ENCODE measurements around the gene MEIS3.

Gene MEIS3

DNA sequence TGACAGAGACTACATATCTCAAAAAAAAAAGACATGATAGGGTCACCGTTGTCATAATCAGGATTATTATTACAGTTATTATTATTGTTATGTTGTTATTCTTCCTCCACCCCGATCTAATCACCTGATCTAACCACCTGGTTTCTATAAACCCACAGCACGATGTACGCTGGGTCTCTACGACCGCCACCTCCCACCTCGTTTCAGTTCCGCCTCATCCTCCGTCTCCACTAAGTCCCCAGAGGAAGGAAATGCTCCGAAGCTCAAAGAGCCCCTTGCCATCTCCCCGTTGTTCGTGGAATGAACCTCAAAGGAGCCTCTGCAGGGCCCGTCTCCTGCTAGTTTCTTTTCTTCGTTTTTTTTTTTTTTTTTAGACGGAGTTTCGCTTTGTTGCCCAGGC, 15.9 kb upstream of the MEIS3 start:
- DNase-seq (ENCODE audit: low spot score): no peak

- DNase-seq (ENCODE audit: low spot score): no peak
Measured at GRCh38 chr19:47434088-47434487, 14.8 kb upstream of the MEIS3 start.

DNA sequence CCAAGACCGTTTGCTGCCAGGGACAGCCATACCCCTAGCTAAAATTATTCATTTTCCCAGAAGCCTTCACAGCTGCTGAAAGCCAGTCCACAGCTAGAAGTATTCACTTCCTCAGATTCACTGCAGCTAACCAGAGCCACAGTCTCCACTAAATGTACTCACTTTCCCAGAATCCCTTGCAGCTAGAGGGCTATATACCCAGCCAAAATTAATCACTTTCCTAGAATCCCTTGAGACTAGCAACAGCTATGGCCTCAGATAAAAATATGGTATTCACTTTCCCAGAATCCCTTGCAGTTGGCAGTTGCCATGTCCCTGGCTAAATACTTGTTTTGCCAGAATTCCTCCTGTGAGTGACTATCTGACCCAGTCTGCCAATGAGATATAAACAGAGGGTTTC, 13.8 kb upstream of the MEIS3 start:
- no peak for DNase-seq (ENCODE audit: low spot score)

DNA sequence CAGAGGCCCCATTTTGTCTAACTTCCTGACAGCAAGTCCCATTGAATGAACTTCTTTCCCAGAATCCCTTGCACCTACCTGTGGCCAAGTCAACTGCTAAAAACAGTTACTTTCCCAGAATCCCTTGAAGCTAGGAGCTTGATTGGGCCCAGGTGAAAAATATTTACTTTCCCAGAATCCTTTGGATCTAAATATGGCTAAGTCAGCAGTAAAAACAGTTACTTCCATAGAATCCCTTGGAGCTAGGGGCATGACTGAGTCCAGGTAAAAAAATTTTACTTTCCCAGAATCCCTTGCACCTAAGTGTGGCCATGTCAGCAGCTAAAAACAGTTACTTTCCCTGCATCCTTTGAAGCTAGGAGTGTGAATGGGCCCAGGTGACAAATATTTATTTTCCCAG, 13.2 kb upstream of the MEIS3 start:
- DNase-seq (ENCODE audit: low spot score): no peak

GRCh38 chr19:47432091-47432490, 12.8 kb upstream of the MEIS3 start:
- DNase-seq (ENCODE audit: low spot score): no peak

DNA sequence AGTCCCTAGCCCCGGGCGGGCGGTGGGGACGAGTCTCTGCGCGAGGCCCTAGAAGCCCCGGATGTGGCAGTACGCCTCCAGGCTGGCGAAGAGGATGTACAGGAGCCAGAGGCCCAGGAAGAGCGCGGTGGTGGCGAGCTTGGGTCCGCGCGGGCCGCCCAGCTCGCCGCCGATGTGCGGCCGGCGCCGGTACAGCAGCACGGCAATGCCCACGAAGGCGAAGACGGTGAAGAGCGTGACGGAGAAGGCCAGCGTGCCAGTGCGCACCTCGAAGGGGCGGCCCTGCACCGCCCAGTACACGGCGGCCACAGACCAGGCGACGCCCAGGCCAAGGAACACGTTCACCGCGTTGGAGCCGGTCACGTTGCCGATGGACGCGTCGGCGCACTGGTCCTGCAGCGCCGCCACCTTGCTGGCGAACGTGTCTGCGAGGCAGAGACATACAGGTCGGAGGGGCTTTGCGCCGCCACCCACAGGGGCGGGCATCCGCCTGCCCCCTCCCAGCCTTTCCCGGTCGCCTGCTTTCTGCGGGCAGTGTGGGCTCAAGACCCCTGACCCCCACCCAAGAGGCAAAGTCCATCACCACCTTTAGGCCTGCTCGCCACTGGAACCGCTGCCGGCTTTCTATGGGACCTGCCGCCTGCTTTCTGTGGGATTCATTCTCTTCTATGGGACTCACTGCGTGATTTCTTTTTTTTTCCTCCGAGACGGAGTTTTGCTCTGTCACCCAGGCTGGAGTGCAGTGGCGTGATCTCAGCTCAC, 10.9 kb upstream of the MEIS3 start:
- DNase-seq (ENCODE audit: low spot score): peak; percentile 63

DNA sequence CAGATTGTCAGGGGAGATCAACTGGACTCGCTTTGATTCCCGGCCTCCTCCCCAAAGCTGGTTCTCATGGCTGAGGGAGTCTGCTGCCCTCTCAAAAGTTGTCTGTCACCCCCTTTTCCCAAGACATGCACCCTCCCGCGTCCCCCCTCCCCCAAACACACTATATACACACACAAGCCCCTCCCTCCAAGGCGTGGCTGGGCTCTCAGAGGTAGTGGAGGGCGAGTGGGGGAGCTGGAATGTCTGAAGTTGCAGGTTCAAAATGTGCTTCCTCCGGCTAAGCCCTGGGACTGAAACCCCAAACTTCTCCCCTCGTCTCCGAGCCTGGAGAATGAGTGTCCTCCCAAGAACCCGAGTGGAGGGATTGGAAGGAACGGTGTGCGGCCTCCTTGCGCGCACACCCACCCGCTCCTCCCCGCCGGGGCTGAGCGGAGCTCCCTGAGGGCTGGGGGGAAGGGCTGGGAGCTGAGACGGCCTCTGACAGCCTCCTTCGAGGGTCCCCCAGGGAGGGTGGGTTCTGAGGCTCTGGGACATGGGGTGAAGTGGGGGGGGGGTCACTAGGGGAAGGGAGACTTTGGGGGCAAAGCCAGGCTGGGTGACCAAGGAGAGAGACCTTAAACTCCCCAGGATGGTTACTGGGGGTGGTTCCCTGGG, 9.9 kb upstream of the MEIS3 start:
- no peak for DNase-seq (ENCODE audit: low spot score)

DNA sequence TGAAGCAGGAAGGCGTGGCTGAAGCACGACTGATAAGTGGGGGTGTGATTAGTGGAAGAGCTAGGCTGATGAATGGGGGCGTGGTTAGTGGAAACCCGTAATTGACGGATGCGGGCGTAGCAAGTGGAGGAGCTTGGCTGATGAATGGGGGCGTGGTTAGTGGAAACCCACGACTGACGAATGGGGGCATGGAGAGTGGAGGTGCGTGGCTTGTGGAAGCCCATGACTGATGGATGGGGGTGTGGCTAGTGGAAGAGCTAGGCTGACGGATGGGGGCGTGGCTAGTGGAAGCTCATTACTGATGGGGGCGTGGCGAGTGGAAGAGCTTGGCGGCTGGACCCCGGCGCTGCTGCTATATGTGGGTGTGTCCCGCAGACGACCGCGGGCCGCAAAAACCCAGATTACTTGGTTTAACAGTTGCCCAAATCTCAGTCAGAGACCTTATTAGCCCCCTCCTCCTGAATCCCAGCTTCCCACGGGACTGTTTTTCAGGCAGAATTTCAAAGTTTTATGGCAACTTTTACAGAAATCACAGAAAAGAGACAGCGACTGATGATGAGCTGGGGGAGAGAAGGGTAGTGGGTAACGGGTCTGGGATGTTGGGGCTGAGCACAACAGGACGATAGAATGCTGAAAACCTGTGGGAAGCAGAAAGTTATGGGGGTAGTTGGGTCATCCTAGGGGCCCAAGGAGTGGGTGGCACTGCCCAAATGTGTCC, 9.0 kb upstream of the MEIS3 start:
- DNase-seq (ENCODE audit: low spot score): peak; percentile 91

DNA sequence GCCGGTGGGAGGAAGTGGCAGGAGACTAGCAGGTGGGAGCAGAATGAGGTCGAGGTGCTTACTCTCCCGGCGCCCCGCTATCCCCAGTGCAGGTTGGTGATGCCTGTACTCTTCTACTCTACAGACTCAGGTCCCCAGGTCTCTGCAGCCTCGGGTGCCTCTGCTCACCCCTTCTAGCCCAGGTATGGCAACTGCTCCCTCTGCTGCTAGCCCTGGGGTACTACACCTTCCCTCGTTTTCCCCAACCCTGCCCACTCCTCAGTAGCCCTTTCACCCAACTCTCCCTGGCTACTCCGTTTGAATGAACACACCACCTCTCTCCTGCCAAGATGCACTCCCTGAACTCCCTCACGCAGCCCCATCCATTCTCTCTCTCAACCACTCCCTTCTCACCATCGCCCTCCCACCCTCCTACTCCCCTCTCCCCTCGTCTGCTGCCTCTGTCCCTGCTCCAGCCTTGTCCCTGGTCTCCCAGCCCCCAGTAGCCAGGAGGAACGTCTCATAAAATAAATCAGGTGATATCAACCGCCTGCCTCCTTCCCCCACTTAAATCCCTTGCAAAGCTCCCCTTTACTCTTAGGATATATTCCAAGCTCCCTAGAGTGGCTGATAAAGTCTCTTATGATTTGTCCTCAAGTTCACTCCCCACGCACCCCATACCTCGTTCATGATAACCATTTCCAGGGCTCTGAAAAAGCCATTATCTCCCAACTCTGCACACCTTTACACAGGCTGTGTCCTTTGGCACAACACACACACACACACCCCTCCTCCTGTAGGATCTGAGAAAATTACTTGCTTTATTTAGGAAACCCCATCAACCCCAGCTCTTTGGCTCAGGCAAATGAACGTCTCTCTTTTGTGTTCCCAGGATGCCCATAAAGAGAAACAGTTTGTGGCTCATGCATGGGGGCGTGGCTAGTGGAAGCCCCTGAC, 8.2 kb upstream of the MEIS3 start:
- peak; percentile 77 for DNase-seq (ENCODE audit: low spot score)

GRCh38 chr19:47423203-47423882, 4.0 kb upstream of the MEIS3 start:
- no peak for DNase-seq (ENCODE audit: low spot score)

DNA sequence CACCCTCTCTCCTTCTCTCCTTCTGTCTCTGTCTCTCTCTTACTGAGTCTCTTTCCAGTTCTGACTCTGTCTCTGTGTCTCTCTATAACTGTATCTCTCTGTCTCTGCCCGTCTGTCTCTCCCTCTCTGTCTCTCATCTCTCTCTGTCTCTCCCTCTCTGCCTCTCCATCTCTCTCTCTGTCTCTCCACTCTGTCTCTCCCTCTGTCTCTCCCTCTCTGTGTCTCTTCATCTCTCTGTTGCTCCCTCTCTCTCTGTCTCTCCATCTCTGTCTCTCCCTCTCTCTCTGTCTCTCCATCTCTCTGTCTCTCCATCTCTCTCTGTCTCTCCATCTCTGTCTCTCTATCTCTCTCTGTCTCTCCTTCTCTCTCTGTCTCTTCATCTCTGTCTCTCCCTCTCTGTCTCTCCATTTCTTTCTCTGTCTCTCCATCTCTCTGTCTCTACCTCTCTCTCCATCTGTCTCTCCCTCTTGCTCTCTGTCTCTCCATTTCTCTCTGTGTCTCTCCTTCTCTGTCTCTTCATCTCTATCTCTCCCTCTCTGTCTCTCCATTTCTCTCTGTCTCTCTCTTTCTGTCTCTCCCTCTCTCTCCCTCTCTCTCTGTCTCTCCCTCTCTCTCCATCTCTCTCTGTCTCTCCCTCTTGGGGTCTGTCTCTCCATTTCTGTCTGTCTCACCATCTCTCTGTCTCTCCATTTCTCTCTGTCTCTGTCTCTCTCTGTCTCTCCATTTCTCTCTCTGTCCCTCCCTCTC, 3.3 kb upstream of the MEIS3 start:
- no peak for DNase-seq (ENCODE audit: low spot score)

DNA sequence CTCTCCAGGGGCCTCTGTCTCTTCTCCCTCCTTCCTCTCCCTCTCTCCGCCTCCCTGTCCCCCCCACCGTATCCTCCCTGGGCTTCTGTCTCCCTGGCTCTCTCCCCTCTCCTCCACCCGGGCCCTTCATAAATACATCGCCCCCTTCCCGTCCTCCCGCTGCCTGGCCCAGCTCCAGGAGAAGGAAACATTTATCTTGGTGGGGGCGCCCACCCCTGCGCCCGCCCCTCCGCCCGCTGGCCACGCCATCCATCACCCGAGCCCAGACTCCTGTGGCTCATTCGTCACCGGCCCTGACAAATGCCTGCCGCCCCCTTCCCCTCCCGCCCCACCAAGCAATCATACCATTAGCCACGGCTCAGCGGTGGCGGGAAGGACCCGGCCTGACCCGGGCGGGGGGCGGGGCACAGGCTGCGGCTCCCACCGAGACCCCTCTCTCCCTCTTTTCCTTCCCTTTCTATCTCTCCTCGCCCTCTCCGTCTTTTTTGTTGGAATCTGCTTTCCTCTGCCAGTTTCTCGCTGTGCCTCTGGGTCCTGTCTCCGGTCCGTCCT, 2.6 kb upstream of the MEIS3 start:
- peak; percentile 47 for DNase-seq (ENCODE audit: low spot score)

DNA sequence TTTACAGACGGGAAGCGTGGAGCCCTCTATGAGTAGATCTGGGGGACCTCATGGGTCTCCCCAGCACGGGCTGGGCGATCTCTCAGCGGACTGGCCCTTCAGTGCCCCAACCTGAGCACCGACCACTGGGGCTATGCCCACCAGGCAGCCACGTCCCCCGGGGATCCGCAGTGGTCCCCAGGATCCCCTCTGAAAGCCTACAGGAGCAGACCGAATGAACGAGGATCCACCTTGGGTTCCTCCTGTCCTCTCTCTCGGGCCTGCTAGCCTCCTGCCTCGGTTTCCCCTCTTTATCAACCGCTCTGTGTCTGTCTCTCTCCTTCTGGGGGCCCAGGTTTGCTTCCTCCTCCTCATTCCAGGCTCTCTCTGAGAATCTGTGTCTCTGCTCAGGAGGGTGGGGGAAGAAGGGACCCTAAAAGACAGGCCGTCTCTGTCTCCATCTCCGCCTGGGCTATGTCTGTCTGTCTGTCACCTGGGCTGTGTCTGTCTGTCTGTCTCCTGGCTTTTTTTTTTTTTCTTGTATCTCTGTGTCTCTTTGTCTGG, 2.0 kb upstream of the MEIS3 start:
- DNase-seq (ENCODE audit: low spot score): no peak

- DNase-seq (ENCODE audit: low spot score): no peak
Measured at GRCh38 chr19:47419789-47420188, 462 bp upstream of the MEIS3 start.

GRCh38 chr19:47418692-47419029, 666 bp downstream of the MEIS3 start:
- peak; percentile 43 for DNase-seq (ENCODE audit: low spot score)

DNA sequence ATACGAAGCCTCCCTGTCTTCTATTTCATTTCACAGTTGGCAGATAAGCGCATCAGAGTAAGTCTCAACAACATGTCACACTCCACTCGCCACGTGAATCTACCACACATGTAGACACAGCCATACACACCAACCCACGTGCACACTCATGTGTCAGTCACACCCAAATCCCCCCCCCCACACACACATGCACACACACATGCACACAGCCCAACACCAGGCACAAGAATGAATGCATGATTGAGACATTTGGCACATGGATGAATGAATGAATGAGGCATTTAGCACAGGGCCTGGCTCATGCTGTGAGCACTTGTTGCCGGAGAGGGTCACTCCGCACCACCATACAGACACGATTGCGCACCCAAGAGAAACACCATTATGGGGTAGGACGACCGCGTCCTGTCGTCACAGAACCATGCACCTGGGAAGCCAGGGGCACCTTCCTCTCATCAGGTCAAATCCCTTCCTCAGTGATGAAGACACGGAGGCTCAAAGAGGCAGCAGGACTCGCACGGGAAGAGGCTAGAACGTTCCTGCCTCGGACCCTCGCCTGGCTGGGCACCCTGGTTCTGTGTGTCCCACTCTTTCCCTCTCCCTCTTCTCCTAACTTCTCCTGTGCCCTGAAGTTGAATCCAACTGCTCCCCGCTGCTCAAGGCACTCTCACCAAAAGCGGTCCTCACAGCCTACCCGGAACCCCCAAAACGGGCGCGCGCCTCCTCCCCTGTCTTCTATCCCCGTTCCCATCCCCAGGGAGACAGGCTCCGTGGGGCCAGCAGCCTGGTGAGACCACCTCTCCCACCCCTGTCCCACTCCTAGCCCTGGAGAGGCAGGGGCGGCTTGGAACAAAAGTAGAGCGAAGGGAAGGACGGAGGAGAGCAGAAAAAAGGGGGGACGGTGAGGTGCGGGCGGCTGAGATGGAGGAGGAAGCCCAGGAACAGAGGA, 1.3 kb downstream of the MEIS3 start:
- no peak for DNase-seq (ENCODE audit: low spot score)

GRCh38 chr19:47417107-47417745, 2.1 kb downstream of the MEIS3 start:
- peak; percentile 37 for DNase-seq (ENCODE audit: low spot score)

DNA sequence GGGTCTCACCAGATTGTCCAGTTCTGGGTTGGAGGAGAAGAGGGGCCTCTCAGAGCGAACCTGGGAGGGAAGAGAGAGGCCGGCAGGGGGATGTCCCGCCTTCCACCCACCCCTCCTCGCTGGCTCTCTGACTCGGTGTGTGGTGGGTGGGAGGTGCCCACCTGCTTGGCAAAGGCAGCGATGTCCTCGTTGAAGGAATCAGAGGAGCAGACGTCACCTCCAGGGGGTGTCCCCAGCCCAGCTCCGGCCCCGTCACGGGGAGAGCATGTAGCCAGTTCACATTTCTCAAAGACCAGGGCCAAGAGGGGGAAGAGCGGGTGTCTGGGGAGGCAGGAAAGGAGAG, 2.7 kb downstream of the MEIS3 start:
- no peak for DNase-seq (ENCODE audit: low spot score)
